ENCODE measurements around the gene PCOLCE2. TPM values are rescaled to one million over a fixed set of nuclear protein-coding genes. Genes with fewer than 3 reads are reported as not detected.

Gene PCOLCE2
- total RNA-seq, 4 donors from 2014 or later, result 5.3 to 27.4 (median 9.1) TPM

DNA sequence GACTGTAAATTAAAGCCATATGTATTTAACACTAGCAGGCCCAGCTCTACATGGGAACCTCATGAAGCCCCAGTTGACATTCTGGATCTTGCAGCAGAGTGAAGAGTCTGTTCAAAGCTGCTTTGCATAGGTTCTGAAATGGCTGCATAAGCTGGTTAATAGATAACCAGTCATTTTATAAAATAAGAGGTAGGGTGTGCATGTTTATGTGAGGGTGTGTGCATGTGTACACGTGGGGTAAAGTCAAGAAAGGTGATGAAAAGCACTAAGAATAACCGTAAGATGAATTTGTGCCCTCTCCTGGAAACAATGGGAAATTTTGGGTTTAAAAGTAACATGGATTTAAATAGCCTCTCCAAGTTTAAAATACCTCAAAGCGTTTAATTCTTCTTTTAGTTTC is 41.6 kb upstream of the PCOLCE2 start:
- intact Hi-C loops (cut with DNase I; ENCODE audit: low total_unique reads), result no loop called here
- H3K27me3 ChIP-seq, result no peaks in the 10 kb centered on the region

DNA sequence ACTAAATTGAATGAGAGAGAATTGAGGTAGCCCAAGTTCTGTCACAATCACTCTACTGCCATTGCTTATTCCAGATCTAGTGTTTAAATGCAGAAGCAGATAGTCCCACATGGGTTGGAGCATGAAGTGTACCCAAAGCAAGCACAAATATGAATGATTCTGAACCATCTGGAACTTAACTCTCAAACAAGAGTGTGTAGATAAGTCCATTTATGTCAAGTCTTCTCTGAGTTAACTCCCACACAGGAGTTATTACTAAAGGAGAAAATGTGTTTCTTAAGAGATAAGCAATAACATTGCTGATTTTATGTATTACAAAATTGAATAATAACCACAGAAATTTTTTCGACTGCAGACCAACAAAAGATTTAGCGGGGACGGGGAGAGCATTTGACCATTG is 41.0 kb upstream of the PCOLCE2 start:
- Histone ChIP-seq H3K4me3 (no peak overlapping the region), H3K27ac (no peak overlapping the region), H3K9me3 (no peaks in the 10 kb centered on the region), H3K27me3 (no peaks in the 10 kb centered on the region), H3K4me1 (no peaks in the 10 kb centered on the region), H3K36me3 (no peaks in the 10 kb centered on the region)
- DNase-seq, result no peak
- TF ChIP-seq POLR2A (IDR thresholded peaks at IDR 0.05), result no peak
- TF ChIP-seq, protein P1, sequence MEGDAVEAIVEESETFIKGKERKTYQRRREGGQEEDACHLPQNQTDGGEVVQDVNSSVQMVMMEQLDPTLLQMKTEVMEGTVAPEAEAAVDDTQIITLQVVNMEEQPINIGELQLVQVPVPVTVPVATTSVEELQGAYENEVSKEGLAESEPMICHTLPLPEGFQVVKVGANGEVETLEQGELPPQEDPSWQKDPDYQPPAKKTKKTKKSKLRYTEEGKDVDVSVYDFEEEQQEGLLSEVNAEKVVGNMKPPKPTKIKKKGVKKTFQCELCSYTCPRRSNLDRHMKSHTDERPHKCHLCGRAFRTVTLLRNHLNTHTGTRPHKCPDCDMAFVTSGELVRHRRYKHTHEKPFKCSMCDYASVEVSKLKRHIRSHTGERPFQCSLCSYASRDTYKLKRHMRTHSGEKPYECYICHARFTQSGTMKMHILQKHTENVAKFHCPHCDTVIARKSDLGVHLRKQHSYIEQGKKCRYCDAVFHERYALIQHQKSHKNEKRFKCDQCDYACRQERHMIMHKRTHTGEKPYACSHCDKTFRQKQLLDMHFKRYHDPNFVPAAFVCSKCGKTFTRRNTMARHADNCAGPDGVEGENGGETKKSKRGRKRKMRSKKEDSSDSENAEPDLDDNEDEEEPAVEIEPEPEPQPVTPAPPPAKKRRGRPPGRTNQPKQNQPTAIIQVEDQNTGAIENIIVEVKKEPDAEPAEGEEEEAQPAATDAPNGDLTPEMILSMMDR (IDR thresholded peaks at IDR 0.05), result no peak
- intact Hi-C loops (cut with DNase I; ENCODE audit: low total_unique reads), result no loop called here

More for the DNA sequence above, 41.6 kb upstream of the PCOLCE2 start:
- Histone ChIP-seq H3K4me1 (no peaks in the 10 kb centered on the region), H3K27ac (no peak overlapping the region), H3K36me3 (no peaks in the 10 kb centered on the region), H3K4me3 (no peak overlapping the region), H3K9me3 (no peaks in the 10 kb centered on the region)
- DNase-seq, result no peak
- TF ChIP-seq POLR2A (IDR thresholded peaks at IDR 0.05), result no peak
- TF ChIP-seq, protein P1 (IDR thresholded peaks at IDR 0.05), result no peak

DNA sequence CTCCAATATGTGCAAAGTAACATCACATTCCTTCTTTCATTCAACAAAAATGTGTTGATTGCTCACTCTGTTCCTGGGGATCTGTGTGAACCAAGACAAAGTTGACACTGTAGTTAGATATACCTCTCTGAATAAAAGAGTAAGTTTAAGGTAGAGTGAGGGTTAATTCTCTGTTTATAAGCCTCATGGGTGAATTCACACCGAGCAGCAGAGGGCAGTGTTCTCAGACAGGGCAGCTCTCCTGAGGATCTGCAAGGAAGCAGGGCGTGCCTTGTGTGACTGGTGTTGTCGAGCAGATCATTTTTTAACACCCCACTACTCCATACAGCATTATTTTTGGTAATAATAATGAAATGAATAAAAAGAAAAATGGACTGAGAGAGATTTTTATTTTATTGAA is 40.2 kb upstream of the PCOLCE2 start:
- DNase-seq, result no peak
- no peaks in the 10 kb centered on the region for H3K36me3 ChIP-seq
- no peaks in the 10 kb centered on the region for H3K27me3 ChIP-seq
- no peak for TF ChIP-seq POLR2A (IDR thresholded peaks at IDR 0.05)
- TF ChIP-seq, protein P1 (IDR thresholded peaks at IDR 0.05), result no peak
- H3K27ac ChIP-seq, result no peak overlapping the region
- H3K9me3 ChIP-seq, result no peaks in the 10 kb centered on the region
- H3K4me1 ChIP-seq, result no peaks in the 10 kb centered on the region
- no peak overlapping the region for H3K4me3 ChIP-seq
- intact Hi-C loops (cut with DNase I; ENCODE audit: low total_unique reads), result no loop called here

DNA sequence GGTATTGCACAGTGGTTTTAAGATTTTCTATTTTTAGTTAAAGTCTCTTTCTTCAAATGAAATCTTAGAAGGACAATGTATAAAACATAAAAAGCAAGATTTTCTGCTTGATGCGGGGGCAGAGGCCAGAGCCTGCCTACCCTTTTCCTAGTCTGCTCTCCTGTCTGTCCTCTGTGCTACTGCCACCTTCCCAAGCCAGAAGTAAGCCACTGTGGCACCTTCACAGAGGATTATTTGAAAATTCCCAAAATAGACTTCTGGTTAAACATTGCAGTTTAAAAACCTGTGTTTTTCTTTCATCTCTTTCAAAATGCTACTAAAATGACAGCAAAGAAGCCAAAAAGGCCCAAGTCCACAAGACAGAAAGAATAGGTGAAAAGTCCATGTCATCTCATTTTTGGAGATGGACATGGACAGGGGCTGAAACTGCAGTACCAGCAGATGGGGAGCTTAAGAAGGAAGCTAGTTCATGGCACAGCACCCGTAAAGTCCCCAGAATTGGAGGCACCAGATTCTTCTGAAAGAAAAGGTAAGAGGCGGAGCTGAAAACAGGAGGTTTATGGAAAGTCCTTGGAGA is 37.6 kb upstream of the PCOLCE2 start:
- intact Hi-C loops (cut with DNase I; ENCODE audit: low total_unique reads), result no loop called here
- TF ChIP-seq, protein P1 (IDR thresholded peaks at IDR 0.05), result no peak
- no peak for TF ChIP-seq POLR2A (IDR thresholded peaks at IDR 0.05)

GRCh38 chr3:142925140-142925539 is 36.3 kb upstream of the PCOLCE2 start:
- Histone ChIP-seq H3K4me3 (no peak overlapping the region), H3K4me1 (no peaks in the 10 kb centered on the region), H3K27me3 (no peaks in the 10 kb centered on the region), H3K36me3 (no peaks in the 10 kb centered on the region), H3K9me3 (no peaks in the 10 kb centered on the region), H3K27ac (no peak overlapping the region)
- no peak for TF ChIP-seq POLR2A (IDR thresholded peaks at IDR 0.05)
- TF ChIP-seq, protein P1 (IDR thresholded peaks at IDR 0.05), result no peak
- DNase-seq, result no peak
- intact Hi-C loops (cut with DNase I; ENCODE audit: low total_unique reads), result no loop called here

More for the DNA sequence above, 37.6 kb upstream of the PCOLCE2 start:
- Histone ChIP-seq H3K27me3 (no peaks in the 10 kb centered on the region), H3K4me3 (no peak overlapping the region), H3K36me3 (no peaks in the 10 kb centered on the region), H3K9me3 (no peaks in the 10 kb centered on the region), H3K4me1 (no peaks in the 10 kb centered on the region), H3K27ac (no peak overlapping the region)
- DNase-seq, result no peak

Measured in uterus (tissue), 4 donors.